B cell (primary cell): ENCODE measurements around the gene FAM217B. TPM values are rescaled to one million over a fixed set of nuclear protein-coding genes. Genes with fewer than 3 reads are reported as not detected.
A peak's percentile ranks its signal among the peaks of the same experiment; 100 is the strongest.

Source experiments
- ATAC-seq: fragments of 200-7000 bp; cut with Tn5 transposase; one replicate; pipeline ENCODE4 v1.10.0; 2021; ENCODE audit warnings: low read depth, mild to moderate bottlenecking, moderate number of reproducible peaks, moderate library complexity
- CTCF ChIA-PET: fragments of 350-600 bp; sonication (Branson Sonifier 250); formaldehyde crosslinking; loops from one replicate; lab custom pipeline; 2021; ENCODE audit warnings: antibody characterized with exemption, inconsistent platforms; lab: Charles Lee
- POLR2A ChIA-PET: fragments of 350-600 bp; sonication (Branson Sonifier 250); formaldehyde crosslinking; loops from one replicate; lab custom pipeline; 2021; ENCODE audit warnings: antibody characterized with exemption; lab: Charles Lee
- DNase-seq: peaks from one replicate; pipeline ENCODE4 v3.0.0; 2013
- H2AFZ ChIP-seq: 2 replicates; pipeline ENCODE4 v1.6.1; 2012; ENCODE audit warnings: mild to moderate bottlenecking, low read depth, low read length; ENCODE audit not compliant: insufficient read depth, poor library complexity, severe bottlenecking
- H3K27ac ChIP-seq, 2 donors: 1 replicate in 1 of 2; 2 replicates in 1 of 2; pipeline ENCODE4 v1.5.1; 2012 to 2013; ENCODE audit warnings: low read length in 2 of 2, mild to moderate bottlenecking in 2 of 2, moderate library complexity in 1 of 2
- H3K27me3 ChIP-seq, 4 experiments: fragments of 200-600 bp in 1 of 4; sonication (generic) in 1 of 4; replicated peaks in 1 of 4; 1 replicate in 2 of 4; 2 replicates in 2 of 4; pipeline versions ENCODE4 v1.6.1 to v1.7.0; 2013 to 2016; ENCODE audit warnings: low read length in 3 of 4, mild to moderate bottlenecking in 2 of 4, mixed read lengths in 1 of 4, moderate library complexity in 1 of 4; ENCODE audit not compliant: insufficient read depth in 4 of 4, control insufficient read depth in 3 of 4; ENCODE audit errors: control extremely low read depth in 1 of 4
- H3K36me3 ChIP-seq, 2 experiments: replicated peaks in 1 of 2; 1 replicate in 1 of 2; 2 replicates in 1 of 2; pipeline versions ENCODE4 v1.6.1 to v1.7.1; 2013; ENCODE audit warnings: low read length in 1 of 2; ENCODE audit not compliant: insufficient read depth in 2 of 2, control insufficient read depth in 1 of 2; ENCODE audit errors: control extremely low read depth in 1 of 2, extremely low read depth in 1 of 2
- H3K4me1 ChIP-seq, 2 donors: fragments of 200-600 bp in 1 of 2; sonication (generic) in 1 of 2; 1 replicate in 1 of 2; 2 replicates in 1 of 2; pipeline versions ENCODE4 v1.5.1 to v1.6.1; 2013 to 2017; ENCODE audit warnings: low read length in 2 of 2; ENCODE audit not compliant: control insufficient read depth in 2 of 2, insufficient read depth in 2 of 2
- H3K4me2 ChIP-seq: replicated peaks from 2 replicates; pipeline ENCODE3; 2012; ENCODE audit warnings: mild to moderate bottlenecking, low read depth, low read length; ENCODE audit not compliant: poor library complexity, severe bottlenecking
- H3K4me3 ChIP-seq, 5 experiments: fragments of 200-600 bp in 1 of 5; sonication (generic) in 1 of 5; 1 replicate in 3 of 5; 2 replicates in 2 of 5; pipeline versions ENCODE4 v1.5.1 to v1.7.0; 2011 to 2016; ENCODE audit warnings: low read length in 4 of 5, mild to moderate bottlenecking in 4 of 5, low read depth in 2 of 5, control low read depth in 1 of 5, moderate library complexity in 1 of 5; ENCODE audit not compliant: insufficient read depth in 1 of 5; ENCODE audit errors: control extremely low read depth in 1 of 5, extremely low read depth in 1 of 5
- H3K79me2 ChIP-seq: fragments of 200-600 bp; sonication (generic); one replicate; pipeline ENCODE4 v1.6.0; 2016; ENCODE audit warnings: low read length; ENCODE audit not compliant: control insufficient read depth, insufficient read depth
- H3K9ac ChIP-seq: fragments of 200-600 bp; sonication (generic); 2 replicates; pipeline ENCODE4 v1.6.1; 2017; ENCODE audit warnings: mild to moderate bottlenecking, low read length, moderate library complexity
- H3K9me3 ChIP-seq, 3 donors: one replicate each; pipeline versions ENCODE4 v1.6.1 to v1.7.1; 2013; ENCODE audit warnings: low read length in 2 of 3; ENCODE audit not compliant: control insufficient read depth in 2 of 3, insufficient read depth in 1 of 3; ENCODE audit errors: control extremely low read depth in 1 of 3
- H4K20me1 ChIP-seq: 2 replicates; pipeline ENCODE4 v1.6.0; 2012; ENCODE audit warnings: mild to moderate bottlenecking, low read length; ENCODE audit not compliant: insufficient read depth, control insufficient read depth, poor library complexity, severe bottlenecking
- H3K27ac Mint-ChIP-seq: one replicate; pipeline ENCODE4 v1.8.0; 2021; ENCODE audit warnings: mixed read lengths
- H3K27me3 Mint-ChIP-seq: one replicate; pipeline ENCODE4 v1.8.0; 2021; ENCODE audit warnings: mixed read lengths
- H3K4me1 Mint-ChIP-seq: one replicate; pipeline ENCODE4 v1.8.0; 2021; ENCODE audit warnings: mixed read lengths
- H3K4me3 Mint-ChIP-seq: one replicate; pipeline ENCODE4 v1.8.0; 2021; ENCODE audit warnings: mixed read lengths
- H3K9me3 Mint-ChIP-seq: one replicate; pipeline ENCODE4 v1.8.0; 2022; ENCODE audit warnings: mixed read lengths; ENCODE audit not compliant: insufficient read depth
- EZH2 ChIP-seq: IDR thresholded peaks from 2 replicates; pipeline ENCODE4 v1.6.1; 2012; ENCODE audit warnings: borderline replicate concordance, low read depth, mild to moderate bottlenecking, moderate library complexity, low read length; ENCODE audit not compliant: insufficient read depth, poor library complexity, severe bottlenecking
- WGBS: methylation state at CpG from one replicate; pipeline ENCODE4 v1.1.5; 2013; ENCODE audit warnings: missing lambda C conversion rate; ENCODE audit not compliant: insufficient coverage; 5-methylcytosine and 5-hydroxymethylcytosine counted together
- intact Hi-C: fragments of 100-400 bp; cut with micrococcal nuclease; formaldehyde crosslinking; loops from one replicate; pipeline ENCODE4 v1.10.0; 2022
- polyA plus RNA-seq: library from polyadenylated mRNA; depleted of rRNA; stranded (reverse); fragments of >200 nt; gene quantifications from 2 replicates; pipeline ENCODE4 v1.2.3, GENCODE V29; 2012
- total RNA-seq, 2 donors: library from RNA; stranded (reverse); fragments of 120-200 nt in 1 of 2; gene quantifications; 1 replicate in 1 of 2; 2 replicates in 1 of 2; pipeline versions ENCODE4 v1.2.3 to v1.2.4, GENCODE V29; 2013 to 2022
- TF ChIP-seq, protein P1 (sequence below): fragments of 200-600 bp; IDR thresholded peaks from one replicate; pipeline ENCODE4 v1.8.0; 2022; ENCODE audit warnings: antibody characterized with exemption, mild to moderate bottlenecking

Gene FAM217B
- total and polyA plus RNA-seq, 2 donors (not counting 1 experiment from before 2014, with no cell fraction given), result 3.6 to 34.9 TPM

DNA sequence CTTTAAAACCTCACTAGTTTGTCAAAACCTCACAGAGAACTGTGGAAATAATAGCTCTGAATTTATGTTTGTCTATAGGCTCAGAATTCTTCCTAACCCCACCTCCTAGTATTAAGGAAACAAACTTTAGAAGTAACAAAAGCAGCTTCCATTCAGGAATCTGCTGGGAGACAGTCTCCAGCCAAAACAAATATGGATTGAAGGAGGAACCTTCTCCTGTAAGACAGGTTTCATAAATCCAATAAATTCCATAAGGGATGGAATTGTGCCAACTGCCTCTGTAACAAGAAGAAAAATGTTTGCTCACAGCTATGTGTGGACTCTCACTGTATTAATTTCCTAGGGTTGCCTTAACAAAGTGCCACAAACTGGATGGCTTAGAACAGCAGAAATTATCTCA is 14.3 kb upstream of the FAM217B start:
- H3K4me3 Mint-ChIP-seq, result no peak overlapping the region
- H3K27ac ChIP-seq, result no peak overlapping the region
- no peaks in the 10 kb centered on the region for H3K9me3 Mint-ChIP-seq
- CTCF ChIA-PET, result no interaction called here
- no peak overlapping the region for H3K9ac ChIP-seq
- H3K79me2 ChIP-seq, result no peaks in the 10 kb centered on the region
- ATAC-seq (no peak), DNase-seq (no peak)
- H3K27ac Mint-ChIP-seq, result no peak overlapping the region
- POLR2A ChIA-PET, result no interaction called here
- no peaks in the 10 kb centered on the region for H4K20me1 ChIP-seq
- H3K27me3 ChIP-seq, result peaks cover 0 to 10% (median 0%) of the 10 kb centered on the region in 4 experiments
- no peaks in the 10 kb centered on the region for H3K4me1 ChIP-seq
- no peak overlapping the region for H2AFZ ChIP-seq
- peaks cover 19% of the 10 kb centered on the region for H3K27me3 Mint-ChIP-seq
- no peak overlapping the region for H3K4me3 ChIP-seq
- H3K36me3 ChIP-seq, result no peaks in the 10 kb centered on the region
- TF ChIP-seq, protein P1, sequence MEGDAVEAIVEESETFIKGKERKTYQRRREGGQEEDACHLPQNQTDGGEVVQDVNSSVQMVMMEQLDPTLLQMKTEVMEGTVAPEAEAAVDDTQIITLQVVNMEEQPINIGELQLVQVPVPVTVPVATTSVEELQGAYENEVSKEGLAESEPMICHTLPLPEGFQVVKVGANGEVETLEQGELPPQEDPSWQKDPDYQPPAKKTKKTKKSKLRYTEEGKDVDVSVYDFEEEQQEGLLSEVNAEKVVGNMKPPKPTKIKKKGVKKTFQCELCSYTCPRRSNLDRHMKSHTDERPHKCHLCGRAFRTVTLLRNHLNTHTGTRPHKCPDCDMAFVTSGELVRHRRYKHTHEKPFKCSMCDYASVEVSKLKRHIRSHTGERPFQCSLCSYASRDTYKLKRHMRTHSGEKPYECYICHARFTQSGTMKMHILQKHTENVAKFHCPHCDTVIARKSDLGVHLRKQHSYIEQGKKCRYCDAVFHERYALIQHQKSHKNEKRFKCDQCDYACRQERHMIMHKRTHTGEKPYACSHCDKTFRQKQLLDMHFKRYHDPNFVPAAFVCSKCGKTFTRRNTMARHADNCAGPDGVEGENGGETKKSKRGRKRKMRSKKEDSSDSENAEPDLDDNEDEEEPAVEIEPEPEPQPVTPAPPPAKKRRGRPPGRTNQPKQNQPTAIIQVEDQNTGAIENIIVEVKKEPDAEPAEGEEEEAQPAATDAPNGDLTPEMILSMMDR, result no peak
- no peak for TF ChIP-seq EZH2
- no peaks in the 10 kb centered on the region for H3K4me1 Mint-ChIP-seq
- intact Hi-C loops, result no loop called here
- no peaks in the 10 kb centered on the region for H3K9me3 ChIP-seq
- no peak overlapping the region for H3K4me2 ChIP-seq

DNA sequence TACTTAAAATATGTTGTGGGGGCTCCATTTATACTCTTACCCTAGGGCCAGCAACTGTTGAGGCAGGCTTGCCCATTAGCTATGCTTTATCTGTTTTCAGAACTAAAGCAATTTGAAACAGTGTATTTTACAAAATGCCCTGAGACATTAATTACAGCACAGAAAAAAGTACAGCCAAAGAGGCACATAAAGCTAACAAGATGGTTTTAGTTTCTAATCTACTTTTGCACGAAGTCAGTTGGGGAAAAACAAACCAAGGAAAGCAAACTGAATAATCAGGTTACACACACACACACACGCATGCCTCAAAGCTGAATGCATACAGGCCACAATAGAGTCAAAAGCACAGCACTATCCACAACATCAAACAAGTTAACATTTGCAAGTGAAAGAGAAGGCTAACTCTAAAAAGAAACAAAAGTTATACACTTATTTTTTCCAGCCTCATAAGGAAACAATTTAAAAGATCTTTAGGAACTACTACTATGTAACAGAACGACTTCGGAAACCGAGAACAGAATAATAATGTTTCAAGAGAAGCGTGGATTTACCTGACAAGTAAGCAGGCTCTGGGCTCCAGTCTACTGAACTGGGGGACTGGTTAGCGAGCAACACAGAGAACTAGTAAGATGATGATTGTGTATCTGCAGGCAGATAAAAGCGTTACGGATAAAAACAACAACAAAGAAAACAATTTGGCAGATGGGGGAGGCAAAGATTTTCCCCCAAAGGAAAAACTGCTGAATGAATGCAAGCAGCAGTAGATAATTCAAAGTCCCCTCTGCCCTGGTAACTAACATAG is 8.5 kb upstream of the FAM217B start:
- Histone ChIP-seq H3K4me1 (peaks cover 3 to 5% of the 10 kb centered on the region in 2 donors), H3K27ac (no peak overlapping the region), H3K9me3 (peaks cover 0 to 5% (median 0%) of the 10 kb centered on the region in 3 donors), H3K27me3 (no peaks in the 10 kb centered on the region), H3K79me2 (no peaks in the 10 kb centered on the region), H3K4me2 (no peak overlapping the region), H3K36me3 (no peaks in the 10 kb centered on the region), H4K20me1 (no peaks in the 10 kb centered on the region), H3K4me3 (no peak overlapping the region), H3K9ac (no peak overlapping the region), H2AFZ (no peak overlapping the region)
- ATAC-seq (no peak), DNase-seq (no peak)
- ChIA-PET CTCF (interaction anchor here (1.0 to 1.5 kb wide), 2 partner anchors 9 to 18 kb away, joined by 3 read pairs; no protein-coding TSS in a partner anchor), POLR2A (no interaction called here)
- Mint-ChIP-seq H3K27ac (no peak overlapping the region), H3K27me3 (no peaks in the 10 kb centered on the region), H3K4me3 (peak overlapping the region; percentile 67), H3K9me3 (no peaks in the 10 kb centered on the region), H3K4me1 (peaks cover 12% of the 10 kb centered on the region)
- 98% methylated on average over 4 of the region's 9 CpGs for WGBS
- TF ChIP-seq, protein P1, result no peak
- no peak for TF ChIP-seq EZH2
- intact Hi-C loops, result no loop called here
